Lower lobe of right lung (tissue), 2 donors: ENCODE results near the gene NLGN2. TPM values are rescaled to one million over a fixed set of nuclear protein-coding genes. Genes with fewer than 3 reads are reported as not detected.
A peak's percentile ranks its signal among the peaks of the same experiment; 100 is the strongest.

ENCODE experiments used
- ATAC-seq, 2 donors: fragments of 200-7000 bp; cut with Tn5 transposase; one replicate each; pipeline ENCODE4 v1.9.1; 2020 to 2022; ENCODE audit warnings: mild to moderate bottlenecking in 2 of 2, moderate library complexity in 2 of 2
- DNase-seq: peaks from one replicate; pipeline ENCODE4 v3.0.0-alpha.2; 2020
- H3K27ac ChIP-seq: fragments of 200-600 bp; one replicate; pipeline ENCODE4 v1.8.0; 2022
- H3K27me3 ChIP-seq: fragments of 200-600 bp; one replicate; pipeline ENCODE4 v1.8.0; 2022; ENCODE audit warnings: low read depth
- H3K36me3 ChIP-seq: fragments of 200-600 bp; one replicate; pipeline ENCODE4 v1.8.0; 2022; ENCODE audit warnings: mild to moderate bottlenecking
- H3K4me1 ChIP-seq: fragments of 200-600 bp; one replicate; pipeline ENCODE4 v1.8.0; 2022
- H3K4me3 ChIP-seq: fragments of 200-600 bp; one replicate; pipeline ENCODE4 v1.8.0; 2022; ENCODE audit warnings: mild to moderate bottlenecking
- H3K9me3 ChIP-seq: fragments of 200-600 bp; one replicate; pipeline ENCODE4 v1.8.0; 2022
- intact Hi-C: fragments of 100-400 bp; cut with DNase I; formaldehyde crosslinking; loops from one replicate; pipeline ENCODE4 v1.11.0; 2022
- total RNA-seq: library from RNA; stranded (reverse); fragmentation: NEBNext Ultra II Directional; extraction: Animal tissue kit (Norgen Biotek cat#: 25700); gene quantifications from one replicate; pipeline ENCODE4 v1.2.1, GENCODE V29; 2021
- TF ChIP-seq, protein P1 (sequence below): fragments of 200-600 bp; IDR thresholded peaks from one replicate; pipeline ENCODE4 v1.8.0; 2022; ENCODE audit warnings: antibody characterized with exemption, mild to moderate bottlenecking
- donor health status: DM: no; HTN: yes; CAD: no; lungs with severe emphysema.

Gene NLGN2
- total RNA-seq, 1 donor from 2014 or later = 9.5 TPM

- Histone ChIP-seq H3K4me3 (no peak overlapping the region), H3K27ac (no peak overlapping the region), H3K9me3 (no peaks in the 10 kb centered on the region), H3K27me3 (no peaks in the 10 kb centered on the region), H3K4me1 (peaks cover 24% of the 10 kb centered on the region), H3K36me3 (peaks cover 54% of the 10 kb centered on the region)
- intact Hi-C loops = no loop called here
- no peak for ATAC-seq
- TF ChIP-seq, protein P1, sequence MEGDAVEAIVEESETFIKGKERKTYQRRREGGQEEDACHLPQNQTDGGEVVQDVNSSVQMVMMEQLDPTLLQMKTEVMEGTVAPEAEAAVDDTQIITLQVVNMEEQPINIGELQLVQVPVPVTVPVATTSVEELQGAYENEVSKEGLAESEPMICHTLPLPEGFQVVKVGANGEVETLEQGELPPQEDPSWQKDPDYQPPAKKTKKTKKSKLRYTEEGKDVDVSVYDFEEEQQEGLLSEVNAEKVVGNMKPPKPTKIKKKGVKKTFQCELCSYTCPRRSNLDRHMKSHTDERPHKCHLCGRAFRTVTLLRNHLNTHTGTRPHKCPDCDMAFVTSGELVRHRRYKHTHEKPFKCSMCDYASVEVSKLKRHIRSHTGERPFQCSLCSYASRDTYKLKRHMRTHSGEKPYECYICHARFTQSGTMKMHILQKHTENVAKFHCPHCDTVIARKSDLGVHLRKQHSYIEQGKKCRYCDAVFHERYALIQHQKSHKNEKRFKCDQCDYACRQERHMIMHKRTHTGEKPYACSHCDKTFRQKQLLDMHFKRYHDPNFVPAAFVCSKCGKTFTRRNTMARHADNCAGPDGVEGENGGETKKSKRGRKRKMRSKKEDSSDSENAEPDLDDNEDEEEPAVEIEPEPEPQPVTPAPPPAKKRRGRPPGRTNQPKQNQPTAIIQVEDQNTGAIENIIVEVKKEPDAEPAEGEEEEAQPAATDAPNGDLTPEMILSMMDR = no peak
- DNase-seq = no peak
These were observed 18.8 kb upstream of the NLGN2 start for GRCh38 chr17:7388856-7389255.

GRCh38 chr17:7389924-7390910 is 17.4 kb upstream of the NLGN2 start:
- ATAC-seq (no peak), DNase-seq (no peak)
- Histone ChIP-seq H3K27me3 (no peaks in the 10 kb centered on the region), H3K36me3 (peaks cover 48% of the 10 kb centered on the region), H3K9me3 (no peaks in the 10 kb centered on the region), H3K4me1 (peaks cover 25% of the 10 kb centered on the region), H3K4me3 (no peak overlapping the region), H3K27ac (no peak overlapping the region)
- TF ChIP-seq, protein P1 = no peak
- intact Hi-C loops = no loop called here

GRCh38 chr17:7391307-7391706 is 16.3 kb upstream of the NLGN2 start:
- H3K27me3 ChIP-seq = no peaks in the 10 kb centered on the region
- H3K9me3 ChIP-seq = no peaks in the 10 kb centered on the region
- H3K27ac ChIP-seq = peak overlapping the region; percentile 46
- TF ChIP-seq, protein P1 = no peak
- H3K36me3 ChIP-seq = peaks cover 48% of the 10 kb centered on the region
- DNase-seq (no peak), ATAC-seq (no peak)
- no peak overlapping the region for H3K4me3 ChIP-seq
- peaks cover 26% of the 10 kb centered on the region for H3K4me1 ChIP-seq
- intact Hi-C loops = no loop called here

DNA sequence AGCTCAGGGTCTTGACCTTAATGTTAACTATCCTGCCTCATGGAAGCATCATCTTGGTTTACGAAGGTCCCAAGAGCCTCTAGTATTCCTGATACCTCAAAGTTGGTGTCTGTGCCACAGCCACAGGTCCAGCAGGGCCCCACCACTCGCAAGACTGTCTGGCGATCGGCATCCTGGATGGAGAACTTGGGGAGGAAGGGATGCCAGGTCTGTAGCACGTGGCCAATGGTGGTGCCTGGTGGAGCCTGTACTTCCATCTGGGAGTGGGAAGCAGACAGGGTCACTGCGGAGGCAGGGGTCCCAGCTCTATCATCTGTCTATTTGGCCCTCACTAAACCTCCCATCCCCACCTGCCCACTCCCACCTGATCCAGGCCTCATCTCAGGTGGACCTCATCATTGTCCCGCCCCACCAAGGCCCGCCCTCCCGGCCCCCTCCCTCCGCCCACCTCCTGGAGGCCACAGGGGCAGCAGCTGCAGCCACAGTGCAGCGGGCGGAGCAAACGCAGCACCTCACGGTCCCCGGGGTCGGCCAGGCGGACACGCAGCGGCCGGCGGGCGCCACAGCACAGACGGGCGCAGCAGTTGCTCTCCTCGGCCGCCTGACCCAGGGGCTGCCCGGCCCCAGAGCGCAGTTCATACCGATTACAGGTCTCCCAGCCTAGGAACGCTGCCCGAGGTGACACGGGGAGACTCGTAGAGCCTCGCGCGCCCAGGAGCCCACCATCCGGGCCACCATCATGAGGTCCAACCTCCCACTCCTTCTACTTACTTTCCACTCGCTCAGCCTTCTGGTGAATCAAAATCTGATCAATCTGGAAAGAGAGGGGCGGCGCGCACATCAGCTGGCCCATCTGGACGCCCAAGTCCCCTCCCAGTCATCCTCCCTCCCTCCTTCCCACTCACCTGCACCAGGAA is 14.7 kb upstream of the NLGN2 start:
- TF ChIP-seq, protein P1 = no peak
- DNase-seq (no peak), ATAC-seq (no peak)
- Histone ChIP-seq H3K36me3 (peaks cover 37% of the 10 kb centered on the region), H3K4me3 (peak overlapping the region; percentile 86), H3K9me3 (no peaks in the 10 kb centered on the region), H3K27ac (peak overlapping the region; percentile 87), H3K4me1 (peaks cover 26% of the 10 kb centered on the region), H3K27me3 (no peaks in the 10 kb centered on the region)
- intact Hi-C loops = no loop called here

- ATAC-seq = peak; percentile 41
- intact Hi-C loops = no loop called here
- no peak for DNase-seq
These were observed 13.8 kb upstream of the NLGN2 start for GRCh38 chr17:7393613-7394451.

More at GRCh38 chr17:7393613-7394451, 13.8 kb upstream of the NLGN2 start:
- H3K27ac ChIP-seq = peak overlapping the region; percentile 87
- TF ChIP-seq, protein P1 = no peak
- peak overlapping the region; percentile 86 for H3K4me3 ChIP-seq
- no peaks in the 10 kb centered on the region for H3K9me3 ChIP-seq
- H3K27me3 ChIP-seq = no peaks in the 10 kb centered on the region
- peaks cover 28% of the 10 kb centered on the region for H3K36me3 ChIP-seq
- peaks cover 26% of the 10 kb centered on the region for H3K4me1 ChIP-seq
